HG03378 (cell line): ENCODE results near the gene UBE2J2.

ENCODE experiments used
- ATAC-seq: cut with Tn5 transposase; IDR thresholded peaks from one replicate; pipeline ENCODE4 v1.9.1; 2021; ENCODE audit warnings: mild to moderate bottlenecking, moderate library complexity; ENCODE audit not compliant: unreplicated experiment

The UBE2J2 gene

GRCh38 chr1:1215881-1216605 lies 57.6 kb downstream of the UBE2J2 start:
- ATAC-seq = no peak

GRCh38 chr1:1215080-1215676 lies 58.5 kb downstream of the UBE2J2 start:
- ATAC-seq = no peak

- ATAC-seq = no peak
Measured at GRCh38 chr1:1213345-1214265, 60.0 kb downstream of the UBE2J2 start, which contains the start of gene TNFRSF4. TNFRSF4 (minus strand) TSS chr1:1214153; CDS start chr1:1214127, 26 bp downstream.

- ATAC-seq = no peak
Measured at GRCh38 chr1:1212780-1213344, 60.8 kb downstream of the UBE2J2 start.

- no peak for ATAC-seq
Measured at GRCh38 chr1:1211541-1212441, 61.9 kb downstream of the UBE2J2 start.

GRCh38 chr1:1210726-1211540 lies 62.7 kb downstream of the UBE2J2 start:
- no peak for ATAC-seq

GRCh38 chr1:1208713-1209433 lies 64.8 kb downstream of the UBE2J2 start:
- ATAC-seq = no peak

- ATAC-seq = no peak
Measured at GRCh38 chr1:1207571-1207892, 66.1 kb downstream of the UBE2J2 start.

- ATAC-seq = no peak
Measured at GRCh38 chr1:1206966-1207531, 66.6 kb downstream of the UBE2J2 start.

GRCh38 chr1:1206376-1206965 lies 67.2 kb downstream of the UBE2J2 start, which contains the start of gene TNFRSF18:
TNFRSF18 (minus strand) TSS chr1:1206592; CDS start chr1:1206571, 21 bp downstream.
- no peak for ATAC-seq

- ATAC-seq = no peak
Measured at GRCh38 chr1:1205769-1206375, 67.8 kb downstream of the UBE2J2 start.

GRCh38 chr1:1204998-1205768 lies 68.5 kb downstream of the UBE2J2 start:
- no peak for ATAC-seq

GRCh38 chr1:1204425-1204920 lies 69.2 kb downstream of the UBE2J2 start:
- no peak for ATAC-seq
